Embryonic facial prominence (tissue), 1 donor: ENCODE measurements around the gene LTB4R.
A peak's percentile ranks its signal among the peaks of the same experiment; 100 is the strongest.
"Not testable (repeated sequence)": the region's sequence is repeated elsewhere in the genome, so short reads cannot be mapped to it uniquely, and the experiment has no call there.

Experiments
- DNase-seq: peaks from one replicate; pipeline ENCODE4 v3.0.0-alpha.2; 2016; ENCODE audit errors: extremely low spot score

Gene LTB4R

GRCh38 chr14:24323341-24323740 is 12.0 kb downstream of the LTB4R start:
- no peak for DNase-seq

DNA sequence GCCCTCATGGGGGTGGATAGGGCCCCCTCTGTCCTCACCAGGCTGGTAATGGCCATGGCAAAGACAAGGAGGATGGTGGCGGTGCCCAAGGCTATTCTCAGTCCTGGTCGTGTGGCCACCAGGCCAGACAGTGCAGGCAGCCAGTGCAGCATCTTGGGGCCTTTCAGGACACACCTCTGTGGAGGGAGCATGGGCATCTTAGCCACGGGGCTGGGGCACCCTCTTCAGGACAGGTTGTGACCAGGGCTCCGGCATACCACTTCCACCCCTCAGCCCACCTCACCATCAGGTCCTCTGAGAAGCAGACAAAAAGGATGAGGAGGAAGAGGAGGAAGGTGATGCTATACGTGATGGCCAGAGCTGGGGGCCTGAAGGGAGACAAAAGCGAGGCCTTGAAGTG is 12.7 kb downstream of the LTB4R start:
- no peak for DNase-seq

- DNase-seq = no peak
Measured at GRCh38 chr14:24325041-24325530, 13.8 kb downstream of the LTB4R start.

DNA sequence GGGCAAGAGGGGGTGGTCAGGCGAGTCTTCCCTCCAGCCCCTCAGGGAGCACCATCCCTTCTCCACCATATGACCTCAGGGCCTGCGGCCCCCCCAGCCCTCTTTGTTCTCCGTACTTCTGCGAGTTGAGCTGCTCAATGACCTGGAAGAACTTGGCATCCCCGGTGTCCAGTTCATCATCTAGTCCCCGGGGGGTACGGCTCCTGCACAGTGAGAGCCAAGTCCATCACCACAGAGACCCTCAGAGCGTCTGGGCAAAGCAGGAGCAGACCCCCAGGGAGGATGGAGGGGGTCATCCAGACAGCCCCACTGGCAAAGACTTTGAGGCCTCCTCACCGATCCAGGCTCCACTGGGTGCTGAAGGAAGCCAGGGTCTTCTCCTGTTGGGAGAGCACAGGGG is 14.7 kb downstream of the LTB4R start:
- DNase-seq = no peak

DNA sequence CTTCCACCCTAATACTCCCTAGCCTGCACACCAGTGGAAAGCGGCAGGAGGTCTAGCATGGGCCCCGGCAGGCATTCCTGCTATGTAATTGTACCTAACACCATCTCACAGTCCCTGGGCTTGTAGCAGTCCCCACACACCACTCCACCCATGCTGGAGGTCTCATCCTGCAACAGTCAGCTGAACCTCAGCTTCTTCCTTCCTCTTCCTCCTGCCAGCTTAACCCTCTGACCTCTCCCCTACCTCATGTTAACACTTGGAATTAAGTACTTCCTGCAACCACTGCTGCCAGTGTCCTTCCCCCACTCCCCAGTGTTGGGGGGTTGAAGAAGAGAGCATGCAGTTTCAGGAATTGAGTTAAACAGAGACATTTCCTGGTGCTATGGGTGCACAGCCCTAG is 16.0 kb downstream of the LTB4R start:
- DNase-seq = no peak

- DNase-seq = not testable (repeated sequence)
Measured at GRCh38 chr14:24327914-24328313, 16.6 kb downstream of the LTB4R start.

- no peak for DNase-seq
Measured at GRCh38 chr14:24329073-24329663, 17.9 kb downstream of the LTB4R start.

- no peak for DNase-seq
Measured at GRCh38 chr14:24329736-24330135, 18.4 kb downstream of the LTB4R start.

- no peak for DNase-seq
Measured at GRCh38 chr14:24330973-24331674, 19.8 kb downstream of the LTB4R start.

GRCh38 chr14:24331731-24332267 is 20.5 kb downstream of the LTB4R start:
- DNase-seq = no peak

GRCh38 chr14:24332268-24332993 is 21.1 kb downstream of the LTB4R start:
- peak; percentile 43 for DNase-seq

- DNase-seq = no peak
Measured at GRCh38 chr14:24334431-24335291, 23.4 kb downstream of the LTB4R start, which contains the start of gene ADCY4. Gene ADCY4, minus strand, starts transcription at chr14:24335071. Its CDS starts 419 bp downstream, at chr14:24334652.

DNA sequence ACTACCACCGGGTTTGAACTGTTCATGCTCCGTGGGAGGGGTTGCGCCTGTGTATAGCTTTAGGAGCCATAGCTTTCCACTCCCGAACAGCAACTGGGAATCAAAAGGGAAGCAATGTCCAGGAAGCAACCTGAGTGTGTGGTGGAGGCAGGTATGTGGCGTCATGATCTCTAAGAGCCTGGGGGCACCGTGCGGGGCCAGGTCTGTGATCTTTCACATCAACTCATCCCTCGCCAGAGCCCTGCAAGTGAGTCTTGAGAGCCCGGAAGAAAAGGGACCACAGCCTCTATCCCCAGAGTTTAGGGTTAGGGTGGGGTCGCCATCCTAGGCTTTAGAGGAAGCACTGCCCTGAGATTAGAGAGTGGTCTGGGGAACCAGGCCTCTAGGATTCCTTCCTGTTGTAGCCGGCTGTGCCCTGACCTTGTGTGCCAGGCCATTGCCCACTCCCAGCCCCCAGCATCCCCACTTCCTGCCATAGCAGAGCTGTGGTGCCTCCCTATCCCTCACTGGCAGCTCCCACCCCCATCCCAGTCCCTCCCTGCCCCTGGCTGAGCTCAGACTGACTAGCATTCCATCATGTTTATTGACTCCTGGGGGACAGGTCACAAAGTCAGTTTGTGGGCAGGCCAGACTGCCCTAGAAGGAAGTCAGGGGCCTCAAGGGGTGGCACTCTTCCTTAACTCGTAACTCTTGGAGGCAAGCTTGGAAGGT is 24.3 kb downstream of the LTB4R start:
- no peak for DNase-seq

DNA sequence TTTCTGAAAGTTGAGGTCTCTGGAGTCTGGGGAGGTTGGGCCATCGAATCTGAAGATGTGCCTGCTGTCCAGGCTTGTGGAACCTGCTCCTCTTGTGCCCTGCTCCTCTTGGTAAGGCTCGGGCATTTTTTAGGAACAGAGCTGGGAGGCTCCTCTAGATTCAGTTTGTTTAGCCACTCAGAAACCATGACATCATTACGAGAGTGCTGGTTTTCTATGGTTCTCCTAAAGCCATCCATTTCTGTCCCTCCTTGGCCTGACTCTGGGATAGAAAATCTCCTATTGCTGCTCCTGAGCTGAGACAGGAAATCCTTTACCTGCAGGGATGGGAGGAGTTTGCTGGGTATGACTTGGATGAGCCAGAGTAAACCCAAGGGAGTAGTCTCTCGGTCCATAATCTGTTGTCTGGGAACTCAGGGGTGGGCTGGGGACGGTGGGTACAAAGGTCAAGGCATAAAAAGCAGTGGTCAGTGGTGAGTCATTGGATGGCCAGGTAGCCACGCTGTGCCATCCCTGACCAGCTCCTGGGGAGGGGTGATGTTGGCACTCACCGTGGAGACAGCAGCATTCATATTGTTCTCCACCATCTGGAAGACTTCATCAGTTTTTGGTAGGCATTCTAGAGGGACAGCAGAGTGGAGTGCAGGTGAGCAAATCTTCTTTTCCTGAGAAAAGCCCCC is 26.0 kb downstream of the LTB4R start:
- DNase-seq = no peak

- no peak for DNase-seq
Measured at GRCh38 chr14:24337824-24338175, 26.5 kb downstream of the LTB4R start.

DNA sequence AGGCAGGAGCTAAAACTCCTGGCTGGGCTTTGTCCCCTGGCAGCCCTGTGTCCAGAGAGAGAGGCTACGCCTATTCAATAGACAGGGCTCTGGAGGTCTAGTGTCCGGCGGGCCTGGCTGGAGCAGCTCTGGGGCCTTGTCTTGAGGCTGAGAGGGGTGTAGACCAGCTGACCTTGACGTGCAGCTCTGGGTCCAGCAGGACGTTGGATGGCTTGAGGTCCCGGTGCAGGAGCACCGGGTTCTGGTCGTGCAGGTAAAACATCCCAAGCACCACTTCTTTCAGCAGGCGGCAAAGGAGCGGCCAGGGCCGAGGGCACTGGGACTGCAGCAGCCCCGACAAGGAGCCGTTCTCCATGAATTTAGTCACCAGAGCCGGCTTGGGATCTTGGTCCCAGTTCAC is 27.5 kb downstream of the LTB4R start:
- DNase-seq = no peak

- DNase-seq = no peak
Measured at GRCh38 chr14:24339284-24340151, 28.2 kb downstream of the LTB4R start, which contains the start of gene RIPK3. Gene RIPK3, minus strand, starts transcription at chr14:24339991. Its CDS starts 165 bp downstream, at chr14:24339826.

DNA sequence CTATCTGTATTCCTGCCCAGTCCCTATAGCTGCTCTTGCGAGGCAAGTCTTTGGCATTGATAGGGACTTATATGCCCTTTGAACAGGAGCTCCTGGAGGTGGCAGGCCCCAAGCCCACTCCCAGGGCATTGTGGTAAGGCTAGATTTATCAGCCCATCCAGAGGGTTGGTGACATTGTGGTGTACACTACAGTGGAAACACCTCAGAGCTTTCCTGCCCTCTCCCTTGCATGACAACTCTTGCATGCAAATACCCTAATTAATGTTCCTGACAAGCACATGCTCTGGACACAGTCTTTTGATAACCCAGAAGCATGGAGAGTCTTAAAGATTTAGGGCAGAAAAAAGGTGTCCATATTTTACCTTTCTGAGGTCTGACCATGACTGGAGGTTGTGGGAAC is 29.3 kb downstream of the LTB4R start:
- no peak for DNase-seq

GRCh38 chr14:24342889-24343288 is 31.6 kb downstream of the LTB4R start:
- no peak for DNase-seq
